ENCODE data around the gene TTLL5.

Gene TTLL5

GRCh38 chr14:75827331-75827730, 166.3 kb downstream of the TTLL5 start:
- no peak for TF ChIP-seq CTCF (IDR thresholded peaks at IDR 0.05; ENCODE audit: borderline replicate concordance, insufficient read depth, low read depth, low read length)
- no peak overlapping the region for H3K4me3 ChIP-seq (ENCODE audit: low read depth, low read length)

GRCh38 chr14:75829316-75829715, 168.3 kb downstream of the TTLL5 start:
- no peak for TF ChIP-seq CTCF (IDR thresholded peaks at IDR 0.05; ENCODE audit: borderline replicate concordance, insufficient read depth, low read depth, low read length)
- H3K4me3 ChIP-seq (ENCODE audit: low read depth, low read length), result no peak overlapping the region

GRCh38 chr14:75831455-75831854, 170.4 kb downstream of the TTLL5 start:
- H3K4me3 ChIP-seq (ENCODE audit: low read depth, low read length), result no peak overlapping the region
- TF ChIP-seq CTCF (IDR thresholded peaks at IDR 0.05; ENCODE audit: borderline replicate concordance, insufficient read depth, low read depth, low read length), result no peak

GRCh38 chr14:75831952-75832351, 170.9 kb downstream of the TTLL5 start:
- H3K4me3 ChIP-seq (ENCODE audit: low read depth, low read length), result no peak overlapping the region
- no peak for TF ChIP-seq CTCF (IDR thresholded peaks at IDR 0.05; ENCODE audit: borderline replicate concordance, insufficient read depth, low read depth, low read length)

DNA sequence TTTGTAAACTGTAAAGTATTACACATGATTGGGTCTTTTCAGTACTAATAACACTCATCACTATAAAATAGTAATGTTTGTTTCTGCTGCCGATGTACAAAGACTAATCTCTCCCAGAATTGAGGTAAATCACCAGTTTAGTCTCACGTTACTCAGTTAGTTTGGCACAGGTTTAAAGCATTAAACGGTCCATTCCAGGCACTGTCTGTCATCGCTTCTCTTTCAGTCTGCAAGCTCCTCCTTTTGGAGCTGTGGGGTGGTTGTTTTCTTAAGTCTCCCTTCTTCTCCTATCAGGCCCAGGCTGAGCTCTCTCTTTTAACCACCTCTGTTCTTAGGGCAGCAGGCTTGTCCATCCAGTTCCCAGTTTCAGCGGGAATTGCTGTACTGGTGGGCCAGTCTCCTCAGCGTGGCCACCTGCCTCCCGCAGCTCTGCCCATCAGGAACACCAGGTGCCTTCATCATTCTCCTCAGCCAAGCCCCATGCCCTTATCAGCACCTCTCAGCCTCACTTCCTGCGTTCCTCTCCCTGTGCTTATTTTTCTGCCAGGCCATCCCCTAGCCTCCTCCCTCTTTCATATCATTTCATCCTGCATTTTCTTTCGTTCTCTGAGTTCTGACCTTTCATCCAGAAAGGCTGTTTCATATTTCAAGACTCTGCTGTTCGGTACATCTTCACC, 171.7 kb downstream of the TTLL5 start:
- no peak overlapping the region for H3K4me3 ChIP-seq (ENCODE audit: low read depth, low read length)
- TF ChIP-seq CTCF (IDR thresholded peaks at IDR 0.05; ENCODE audit: borderline replicate concordance, insufficient read depth, low read depth, low read length), result no peak

- no peak for TF ChIP-seq CTCF (IDR thresholded peaks at IDR 0.05; ENCODE audit: borderline replicate concordance, insufficient read depth, low read depth, low read length)
- no peak overlapping the region for H3K4me3 ChIP-seq (ENCODE audit: low read depth, low read length)
These were observed 172.4 kb downstream of the TTLL5 start for GRCh38 chr14:75833326-75834020.

DNA sequence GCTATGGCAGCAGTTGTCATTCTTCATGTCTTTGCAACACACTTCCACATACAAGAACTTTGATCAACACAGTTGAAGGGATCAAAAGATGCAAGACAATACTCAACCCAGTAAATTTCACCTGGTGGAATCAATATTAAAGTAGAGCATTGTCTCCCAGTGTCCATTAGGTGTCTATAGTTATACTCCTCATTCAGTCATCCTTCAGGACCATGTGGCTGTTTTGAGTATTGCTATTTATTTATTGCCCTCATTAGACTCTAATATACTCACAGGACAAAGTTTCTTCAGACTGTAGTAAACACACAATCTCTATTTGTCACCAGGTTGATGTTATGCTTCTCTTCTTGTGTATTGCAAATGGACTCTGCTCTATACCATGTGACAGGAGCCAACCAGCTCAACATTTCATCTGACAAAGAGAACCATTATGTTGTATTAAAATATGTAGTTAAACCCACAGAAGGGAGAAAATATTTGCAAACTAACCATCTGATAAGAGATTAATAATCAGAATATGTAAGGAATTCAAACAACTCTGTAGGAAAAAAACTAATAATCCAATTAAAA, 174.2 kb downstream of the TTLL5 start:
- H3K4me3 ChIP-seq (ENCODE audit: low read depth, low read length), result no peak overlapping the region
- TF ChIP-seq CTCF (IDR thresholded peaks at IDR 0.05; ENCODE audit: borderline replicate concordance, insufficient read depth, low read depth, low read length), result no peak

Measured in GM12875 (cell line).